Stimulated activated memory B cell treated with anti-CD40 and anti-IgM and Interleukin-4, amounts not matched to agents 10 μg/mL and 1 μg/mL and 100 μg/mL, for 72 hours (primary cell): Measurements from ENCODE around the gene GRK7.

Experiments used
- ATAC-seq: fragments of 150-1000 bp; cut with Tn5 transposase; 2 replicates; pipeline ENCODE4 v1.10.0; 2021
- H3K27ac Mint-ChIP-seq: one replicate; pipeline ENCODE4 v1.8.0; 2022; ENCODE audit warnings: mild to moderate bottlenecking, mixed read lengths
- H3K27me3 Mint-ChIP-seq: one replicate; pipeline ENCODE4 v1.8.0; 2022; ENCODE audit warnings: mixed read lengths
- H3K36me3 Mint-ChIP-seq: one replicate; pipeline ENCODE4 v1.8.0; 2022; ENCODE audit warnings: mixed read lengths
- H3K4me1 Mint-ChIP-seq: one replicate; pipeline ENCODE4 v1.8.0; 2022; ENCODE audit warnings: mixed read lengths
- H3K4me3 Mint-ChIP-seq: one replicate; pipeline ENCODE4 v1.8.0; 2022; ENCODE audit warnings: mild to moderate bottlenecking, moderate library complexity, mixed read lengths
- H3K9me3 Mint-ChIP-seq: one replicate; pipeline ENCODE4 v1.8.0; 2022; ENCODE audit warnings: mixed read lengths

GRK7 gene, protein sequence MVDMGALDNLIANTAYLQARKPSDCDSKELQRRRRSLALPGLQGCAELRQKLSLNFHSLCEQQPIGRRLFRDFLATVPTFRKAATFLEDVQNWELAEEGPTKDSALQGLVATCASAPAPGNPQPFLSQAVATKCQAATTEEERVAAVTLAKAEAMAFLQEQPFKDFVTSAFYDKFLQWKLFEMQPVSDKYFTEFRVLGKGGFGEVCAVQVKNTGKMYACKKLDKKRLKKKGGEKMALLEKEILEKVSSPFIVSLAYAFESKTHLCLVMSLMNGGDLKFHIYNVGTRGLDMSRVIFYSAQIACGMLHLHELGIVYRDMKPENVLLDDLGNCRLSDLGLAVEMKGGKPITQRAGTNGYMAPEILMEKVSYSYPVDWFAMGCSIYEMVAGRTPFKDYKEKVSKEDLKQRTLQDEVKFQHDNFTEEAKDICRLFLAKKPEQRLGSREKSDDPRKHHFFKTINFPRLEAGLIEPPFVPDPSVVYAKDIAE (N-terminal part only)

GRCh38 chr3:141763088-141763750 lies at the start of gene GRK7:
Gene GRK7 (plus strand): TSS chr3:141763408. CDS start chr3:141778285, 14,877 bp downstream.
- no peak for ATAC-seq
- H3K9me3 Mint-ChIP-seq, result no peaks in the 10 kb centered on the region
- H3K27ac Mint-ChIP-seq, result no peak within 1 kb of the TSS
- H3K4me1 Mint-ChIP-seq, result no peaks in the 10 kb centered on the region
- peaks cover 5% of the 10 kb centered on the region for H3K36me3 Mint-ChIP-seq
- no peaks in the 10 kb centered on the region for H3K27me3 Mint-ChIP-seq
- H3K4me3 Mint-ChIP-seq, result no peak within 1 kb of the TSS

- no peak for ATAC-seq
- Mint-ChIP-seq H3K4me3 (no peak overlapping the region), H3K9me3 (peaks cover 3% of the 10 kb centered on the region), H3K4me1 (no peaks in the 10 kb centered on the region), H3K36me3 (no peaks in the 10 kb centered on the region), H3K27me3 (peaks cover 12% of the 10 kb centered on the region), H3K27ac (no peak overlapping the region)
Observed at GRCh38 chr3:141714671-141715070, 48.5 kb upstream of the GRK7 start.

DNA sequence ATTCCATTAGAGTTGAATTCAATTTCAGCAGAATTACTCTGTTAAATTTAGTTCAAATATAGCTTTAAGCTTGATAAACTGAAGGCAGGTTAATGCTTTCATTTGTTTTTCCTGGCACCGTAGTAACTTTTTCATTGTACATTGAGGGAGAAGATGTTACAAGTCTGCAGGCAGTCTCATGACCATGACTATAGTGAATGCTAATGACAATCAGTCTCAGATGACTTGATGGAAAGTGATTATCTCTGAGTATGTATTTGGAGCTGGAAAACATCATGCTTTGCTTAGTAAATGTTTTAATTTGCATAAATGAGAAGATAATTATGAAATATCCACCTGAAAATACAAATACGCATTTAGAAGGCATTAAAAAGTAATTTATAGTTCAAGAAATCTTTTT lies 41.1 kb upstream of the GRK7 start:
- H3K27me3 Mint-ChIP-seq, result peaks cover 12% of the 10 kb centered on the region
- H3K36me3 Mint-ChIP-seq, result no peaks in the 10 kb centered on the region
- no peak for ATAC-seq
- H3K4me3 Mint-ChIP-seq, result no peak overlapping the region
- H3K9me3 Mint-ChIP-seq, result no peaks in the 10 kb centered on the region
- H3K4me1 Mint-ChIP-seq, result no peaks in the 10 kb centered on the region
- no peak overlapping the region for H3K27ac Mint-ChIP-seq

GRCh38 chr3:141722648-141723047 lies 40.6 kb upstream of the GRK7 start:
- Mint-ChIP-seq H3K27ac (no peak overlapping the region), H3K27me3 (peaks cover 12% of the 10 kb centered on the region), H3K9me3 (no peaks in the 10 kb centered on the region), H3K4me3 (no peak overlapping the region), H3K36me3 (no peaks in the 10 kb centered on the region), H3K4me1 (no peaks in the 10 kb centered on the region)
- no peak for ATAC-seq

- ATAC-seq, result no peak
- peaks cover 10% of the 10 kb centered on the region for H3K27me3 Mint-ChIP-seq
- H3K4me3 Mint-ChIP-seq, result no peak overlapping the region
- no peak overlapping the region for H3K27ac Mint-ChIP-seq
- no peaks in the 10 kb centered on the region for H3K4me1 Mint-ChIP-seq
- no peaks in the 10 kb centered on the region for H3K9me3 Mint-ChIP-seq
- H3K36me3 Mint-ChIP-seq, result no peaks in the 10 kb centered on the region
Observed at GRCh38 chr3:141723255-141723654, 40.0 kb upstream of the GRK7 start.

DNA sequence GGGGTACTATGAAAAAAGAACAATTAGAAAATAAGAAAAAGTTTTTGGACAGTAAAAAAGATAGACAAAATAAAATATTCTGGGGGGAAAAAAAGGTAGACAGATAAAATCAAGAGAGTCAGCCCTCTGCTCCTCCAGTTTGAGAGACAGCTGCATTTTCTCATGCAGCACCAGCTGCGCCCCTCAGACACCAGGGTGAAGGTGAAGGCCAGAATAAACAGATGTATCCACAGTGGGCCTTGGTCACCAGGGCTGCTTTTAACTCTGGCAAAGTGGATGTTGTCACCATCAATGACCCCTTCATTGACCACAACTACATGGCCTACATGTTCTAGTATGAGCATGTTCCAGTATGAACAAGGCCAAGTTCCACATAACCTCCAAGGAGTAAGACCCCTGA lies 39.0 kb upstream of the GRK7 start:
- ATAC-seq, result no peak
- no peaks in the 10 kb centered on the region for H3K4me1 Mint-ChIP-seq
- no peak overlapping the region for H3K27ac Mint-ChIP-seq
- peaks cover under 1% of the 10 kb centered on the region for H3K27me3 Mint-ChIP-seq
- no peaks in the 10 kb centered on the region for H3K9me3 Mint-ChIP-seq
- H3K4me3 Mint-ChIP-seq, result no peak overlapping the region
- no peaks in the 10 kb centered on the region for H3K36me3 Mint-ChIP-seq

DNA sequence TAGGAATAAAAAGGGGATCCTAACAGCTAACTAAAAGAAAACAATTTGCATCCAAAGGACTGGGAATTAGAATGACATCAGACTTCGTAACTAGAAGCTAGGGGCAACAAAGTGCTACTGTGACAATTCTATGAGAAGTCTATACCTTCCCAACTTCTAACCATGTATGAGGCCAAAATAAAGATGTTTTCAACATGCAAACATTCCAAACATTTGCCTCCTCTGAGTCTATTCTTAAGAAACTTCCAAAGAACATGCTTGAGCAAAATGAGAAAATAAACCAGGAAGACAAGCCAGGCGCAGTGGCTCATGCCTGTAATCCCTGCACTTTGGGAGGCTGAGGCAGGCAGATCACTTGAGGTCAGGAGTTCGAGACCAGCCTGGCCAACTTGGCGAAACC lies 38.2 kb upstream of the GRK7 start:
- H3K9me3 Mint-ChIP-seq, result no peaks in the 10 kb centered on the region
- no peak overlapping the region for H3K4me3 Mint-ChIP-seq
- no peak for ATAC-seq
- H3K27me3 Mint-ChIP-seq, result no peaks in the 10 kb centered on the region
- H3K4me1 Mint-ChIP-seq, result no peaks in the 10 kb centered on the region
- no peaks in the 10 kb centered on the region for H3K36me3 Mint-ChIP-seq
- no peak overlapping the region for H3K27ac Mint-ChIP-seq

GRCh38 chr3:141726483-141726882 lies 36.7 kb upstream of the GRK7 start:
- no peak for ATAC-seq
- Mint-ChIP-seq H3K36me3 (no peaks in the 10 kb centered on the region), H3K27me3 (no peaks in the 10 kb centered on the region), H3K4me3 (no peak overlapping the region), H3K27ac (no peak overlapping the region), H3K4me1 (no peaks in the 10 kb centered on the region), H3K9me3 (no peaks in the 10 kb centered on the region)

GRCh38 chr3:141728355-141728892 lies 34.8 kb upstream of the GRK7 start:
- H3K9me3 Mint-ChIP-seq, result no peaks in the 10 kb centered on the region
- H3K4me1 Mint-ChIP-seq, result no peaks in the 10 kb centered on the region
- no peak for ATAC-seq
- no peaks in the 10 kb centered on the region for H3K27me3 Mint-ChIP-seq
- H3K4me3 Mint-ChIP-seq, result no peak overlapping the region
- H3K36me3 Mint-ChIP-seq, result no peaks in the 10 kb centered on the region
- H3K27ac Mint-ChIP-seq, result no peak overlapping the region

GRCh38 chr3:141729240-141729639 lies 34.0 kb upstream of the GRK7 start:
- H3K27me3 Mint-ChIP-seq, result no peaks in the 10 kb centered on the region
- H3K4me1 Mint-ChIP-seq, result no peaks in the 10 kb centered on the region
- no peaks in the 10 kb centered on the region for H3K9me3 Mint-ChIP-seq
- H3K27ac Mint-ChIP-seq, result no peak overlapping the region
- ATAC-seq, result no peak
- no peaks in the 10 kb centered on the region for H3K36me3 Mint-ChIP-seq
- no peak overlapping the region for H3K4me3 Mint-ChIP-seq

DNA sequence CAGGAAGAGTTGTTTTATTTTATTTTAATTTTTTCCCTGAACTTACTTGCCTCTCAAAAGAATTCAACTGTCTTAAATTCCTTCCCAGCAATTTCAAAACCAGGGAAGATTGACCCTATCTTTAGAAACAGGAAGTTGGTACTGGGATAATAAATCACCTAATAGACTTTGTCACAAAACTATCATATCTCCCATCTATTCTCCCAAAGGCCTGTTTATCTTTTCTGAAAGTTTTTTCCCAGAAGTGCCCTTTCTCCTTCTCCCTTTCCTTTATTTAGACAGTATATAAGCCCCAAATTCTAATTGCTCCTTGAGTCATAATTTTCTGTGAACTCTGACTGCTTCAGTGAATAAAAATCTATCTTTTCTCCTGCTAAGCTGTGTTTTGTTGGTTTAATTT lies 28.0 kb upstream of the GRK7 start:
- ATAC-seq, result no peak
- Mint-ChIP-seq H3K4me3 (no peak overlapping the region), H3K9me3 (no peaks in the 10 kb centered on the region), H3K36me3 (no peaks in the 10 kb centered on the region), H3K4me1 (peaks cover 14% of the 10 kb centered on the region), H3K27ac (no peak overlapping the region), H3K27me3 (no peaks in the 10 kb centered on the region)

GRCh38 chr3:141735770-141736465 lies 27.3 kb upstream of the GRK7 start:
- no peak overlapping the region for H3K27ac Mint-ChIP-seq
- no peak overlapping the region for H3K4me3 Mint-ChIP-seq
- no peaks in the 10 kb centered on the region for H3K9me3 Mint-ChIP-seq
- ATAC-seq, result no peak
- H3K4me1 Mint-ChIP-seq, result peaks cover 18% of the 10 kb centered on the region
- H3K36me3 Mint-ChIP-seq, result no peaks in the 10 kb centered on the region
- H3K27me3 Mint-ChIP-seq, result no peaks in the 10 kb centered on the region

DNA sequence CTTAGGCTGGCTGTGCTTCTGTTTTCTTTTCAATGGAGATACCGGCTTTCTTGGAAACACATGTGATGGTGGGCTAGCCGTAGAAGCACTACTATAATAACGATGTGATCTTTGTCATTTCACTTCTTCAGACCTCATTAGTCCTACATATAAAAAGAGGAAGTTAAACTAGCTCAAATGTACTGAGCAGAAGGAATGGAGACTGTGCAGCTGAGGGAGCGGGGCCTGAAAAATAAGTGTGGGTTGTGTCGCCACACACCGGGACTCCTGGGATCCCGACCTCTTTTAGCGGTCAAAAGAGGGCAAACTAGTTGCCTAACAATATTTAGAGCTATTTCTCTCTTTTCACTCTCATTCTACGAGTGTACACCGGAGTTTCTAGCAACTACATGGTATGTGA lies 26.1 kb upstream of the GRK7 start:
- H3K27me3 Mint-ChIP-seq, result no peaks in the 10 kb centered on the region
- H3K4me3 Mint-ChIP-seq, result no peak overlapping the region
- H3K9me3 Mint-ChIP-seq, result no peaks in the 10 kb centered on the region
- no peak for ATAC-seq
- H3K27ac Mint-ChIP-seq, result peak overlapping the region; percentile 98
- H3K4me1 Mint-ChIP-seq, result peaks cover 27% of the 10 kb centered on the region
- no peaks in the 10 kb centered on the region for H3K36me3 Mint-ChIP-seq

- no peaks in the 10 kb centered on the region for H3K9me3 Mint-ChIP-seq
- no peaks in the 10 kb centered on the region for H3K36me3 Mint-ChIP-seq
- no peak for ATAC-seq
- H3K27me3 Mint-ChIP-seq, result no peaks in the 10 kb centered on the region
- peak overlapping the region; percentile 98 for H3K27ac Mint-ChIP-seq
- peak overlapping the region; percentile 98 for H3K4me3 Mint-ChIP-seq
- H3K4me1 Mint-ChIP-seq, result peaks cover 32% of the 10 kb centered on the region
Observed at GRCh38 chr3:141737678-141738021, 25.6 kb upstream of the GRK7 start.
